SU-DHL-6 (cell line): ENCODE results near the gene TSPAN31.
"Not testable (repeated sequence)": the region's sequence is repeated elsewhere in the genome, so short reads cannot be mapped to it uniquely, and the experiment has no call there.

Experiments used
- EZH2phosphoT487 ChIP-seq: fragments of 200-600 bp; sonication (generic), shearing (Covaris generic); conservative IDR thresholded peaks from 2 replicates; pipeline ENCODE4 v1.6.1; 2018; ENCODE audit warnings: mild to moderate bottlenecking, antibody characterized with exemption, low read length, moderate library complexity, mixed read lengths
- TF ChIP-seq, protein P1 (sequence below): fragments of 200-600 bp; sonication (generic); IDR thresholded peaks from one replicate; pipeline ENCODE4 v1.5.1; 2017; ENCODE audit warnings: antibody characterized with exemption, mild to moderate bottlenecking, low read length, moderate library complexity; ENCODE audit not compliant: insufficient read depth, poor library complexity, severe bottlenecking

DNA sequence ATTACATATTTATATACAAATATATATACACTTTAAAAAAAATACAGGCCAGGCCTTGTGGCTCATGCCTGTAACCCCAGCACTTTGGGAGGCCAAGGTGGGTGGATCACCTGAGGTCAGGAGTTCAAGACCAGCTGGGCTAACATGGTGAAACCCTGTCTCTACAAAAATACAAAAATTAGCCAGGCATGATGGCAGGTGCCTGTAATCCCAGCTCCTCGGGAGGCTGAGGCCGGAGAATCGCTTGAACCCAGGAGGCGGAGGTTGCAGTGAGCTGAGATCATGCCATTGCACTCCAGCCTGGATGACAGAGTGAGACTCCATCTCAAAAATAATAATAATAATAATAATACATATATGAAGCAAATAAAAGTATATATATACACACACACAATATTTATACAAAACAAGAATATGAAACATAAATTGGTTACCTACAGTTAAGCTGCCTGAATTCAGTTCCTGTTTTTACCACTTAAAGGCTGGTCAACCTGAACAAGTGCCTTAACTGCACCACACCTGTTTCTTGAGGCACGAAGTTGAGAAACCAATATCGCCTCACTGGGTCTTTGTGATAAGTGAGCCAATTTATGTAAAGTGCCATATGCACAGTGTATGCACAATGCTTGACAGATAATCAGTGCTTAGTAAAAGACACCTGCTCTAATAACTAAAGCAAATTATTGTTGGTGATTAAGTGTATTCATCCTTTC is 29.6 kb upstream of the TSPAN31 start:
- TF ChIP-seq EZH2phosphoT487: not testable (repeated sequence)
- TF ChIP-seq, protein P1, sequence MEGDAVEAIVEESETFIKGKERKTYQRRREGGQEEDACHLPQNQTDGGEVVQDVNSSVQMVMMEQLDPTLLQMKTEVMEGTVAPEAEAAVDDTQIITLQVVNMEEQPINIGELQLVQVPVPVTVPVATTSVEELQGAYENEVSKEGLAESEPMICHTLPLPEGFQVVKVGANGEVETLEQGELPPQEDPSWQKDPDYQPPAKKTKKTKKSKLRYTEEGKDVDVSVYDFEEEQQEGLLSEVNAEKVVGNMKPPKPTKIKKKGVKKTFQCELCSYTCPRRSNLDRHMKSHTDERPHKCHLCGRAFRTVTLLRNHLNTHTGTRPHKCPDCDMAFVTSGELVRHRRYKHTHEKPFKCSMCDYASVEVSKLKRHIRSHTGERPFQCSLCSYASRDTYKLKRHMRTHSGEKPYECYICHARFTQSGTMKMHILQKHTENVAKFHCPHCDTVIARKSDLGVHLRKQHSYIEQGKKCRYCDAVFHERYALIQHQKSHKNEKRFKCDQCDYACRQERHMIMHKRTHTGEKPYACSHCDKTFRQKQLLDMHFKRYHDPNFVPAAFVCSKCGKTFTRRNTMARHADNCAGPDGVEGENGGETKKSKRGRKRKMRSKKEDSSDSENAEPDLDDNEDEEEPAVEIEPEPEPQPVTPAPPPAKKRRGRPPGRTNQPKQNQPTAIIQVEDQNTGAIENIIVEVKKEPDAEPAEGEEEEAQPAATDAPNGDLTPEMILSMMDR: not testable (repeated sequence)
